ENCODE results near the gene TRIM44.
"Not testable (repeated sequence)": the region's sequence is repeated elsewhere in the genome, so short reads cannot be mapped to it uniquely, and the experiment has no call there.

The TRIM44 gene

GRCh38 chr11:35751664-35752061 is 89.1 kb downstream of the TRIM44 start:
- Mint-ChIP-seq H3K27me3 (ENCODE audit: low read depth) (no peaks in the 10 kb centered on the region), H3K4me1 (ENCODE audit: low read depth) (no peaks in the 10 kb centered on the region), H3K4me3 (no peak overlapping the region), H3K27ac (no peak overlapping the region), H3K9me3 (no peaks in the 10 kb centered on the region), H3K36me3 (ENCODE audit: low read depth) (no peaks in the 10 kb centered on the region)
- no peak for DNase-seq (ENCODE audit: low spot score)

- no peaks in the 10 kb centered on the region for H3K4me1 Mint-ChIP-seq (ENCODE audit: low read depth)
- no peak for DNase-seq (ENCODE audit: low spot score)
- H3K36me3 Mint-ChIP-seq (ENCODE audit: low read depth) = no peaks in the 10 kb centered on the region
- H3K9me3 Mint-ChIP-seq = peaks cover 1% of the 10 kb centered on the region
- no peak overlapping the region for H3K27ac Mint-ChIP-seq
- H3K4me3 Mint-ChIP-seq = no peak overlapping the region
- H3K27me3 Mint-ChIP-seq (ENCODE audit: low read depth) = no peaks in the 10 kb centered on the region
Measured at GRCh38 chr11:35752115-35752514, 89.5 kb downstream of the TRIM44 start.

GRCh38 chr11:35753573-35753972 is 91.0 kb downstream of the TRIM44 start:
- H3K27ac Mint-ChIP-seq; H3K36me3 Mint-ChIP-seq (ENCODE audit: low read depth); DNase-seq (ENCODE audit: low spot score); H3K27me3 Mint-ChIP-seq (ENCODE audit: low read depth); H3K4me3 Mint-ChIP-seq; H3K9me3 Mint-ChIP-seq; H3K4me1 Mint-ChIP-seq (ENCODE audit: low read depth): not testable (repeated sequence)

GRCh38 chr11:35759951-35760350 is 97.4 kb downstream of the TRIM44 start:
- not testable (repeated sequence) for H3K27me3 Mint-ChIP-seq (ENCODE audit: low read depth); DNase-seq (ENCODE audit: low spot score); H3K9me3 Mint-ChIP-seq; H3K4me3 Mint-ChIP-seq; H3K27ac Mint-ChIP-seq; H3K4me1 Mint-ChIP-seq (ENCODE audit: low read depth); H3K36me3 Mint-ChIP-seq (ENCODE audit: low read depth)

- Mint-ChIP-seq H3K9me3 (peaks cover 7% of the 10 kb centered on the region), H3K27ac (no peak overlapping the region), H3K36me3 (ENCODE audit: low read depth) (no peaks in the 10 kb centered on the region), H3K4me1 (ENCODE audit: low read depth) (no peaks in the 10 kb centered on the region), H3K4me3 (no peak overlapping the region), H3K27me3 (ENCODE audit: low read depth) (no peaks in the 10 kb centered on the region)
- DNase-seq (ENCODE audit: low spot score) = no peak
Measured at GRCh38 chr11:35761899-35762298, 99.3 kb downstream of the TRIM44 start.

- no peaks in the 10 kb centered on the region for H3K9me3 Mint-ChIP-seq
- H3K27me3 Mint-ChIP-seq (ENCODE audit: low read depth) = no peaks in the 10 kb centered on the region
- H3K4me1 Mint-ChIP-seq (ENCODE audit: low read depth) = no peaks in the 10 kb centered on the region
- no peak overlapping the region for H3K4me3 Mint-ChIP-seq
- no peaks in the 10 kb centered on the region for H3K36me3 Mint-ChIP-seq (ENCODE audit: low read depth)
- H3K27ac Mint-ChIP-seq = no peak overlapping the region
- DNase-seq (ENCODE audit: low spot score) = no peak
Measured at GRCh38 chr11:35763301-35763700, 100.7 kb downstream of the TRIM44 start.

- H3K4me1 Mint-ChIP-seq (ENCODE audit: low read depth) = no peaks in the 10 kb centered on the region
- no peak for DNase-seq (ENCODE audit: low spot score)
- H3K27me3 Mint-ChIP-seq (ENCODE audit: low read depth) = no peaks in the 10 kb centered on the region
- no peak overlapping the region for H3K4me3 Mint-ChIP-seq
- no peaks in the 10 kb centered on the region for H3K9me3 Mint-ChIP-seq
- H3K36me3 Mint-ChIP-seq (ENCODE audit: low read depth) = no peaks in the 10 kb centered on the region
- no peak overlapping the region for H3K27ac Mint-ChIP-seq
Measured at GRCh38 chr11:35763765-35764164, 101.2 kb downstream of the TRIM44 start.

- no peaks in the 10 kb centered on the region for H3K27me3 Mint-ChIP-seq (ENCODE audit: low read depth)
- no peak for DNase-seq (ENCODE audit: low spot score)
- no peaks in the 10 kb centered on the region for H3K4me1 Mint-ChIP-seq (ENCODE audit: low read depth)
- no peak overlapping the region for H3K27ac Mint-ChIP-seq
- no peaks in the 10 kb centered on the region for H3K36me3 Mint-ChIP-seq (ENCODE audit: low read depth)
- H3K9me3 Mint-ChIP-seq = no peaks in the 10 kb centered on the region
- H3K4me3 Mint-ChIP-seq = no peak overlapping the region
Measured at GRCh38 chr11:35764417-35764816, 101.8 kb downstream of the TRIM44 start.

GRCh38 chr11:35765211-35765610 is 102.6 kb downstream of the TRIM44 start:
- no peaks in the 10 kb centered on the region for H3K4me1 Mint-ChIP-seq (ENCODE audit: low read depth)
- H3K36me3 Mint-ChIP-seq (ENCODE audit: low read depth) = no peaks in the 10 kb centered on the region
- H3K4me3 Mint-ChIP-seq = no peak overlapping the region
- H3K9me3 Mint-ChIP-seq = no peaks in the 10 kb centered on the region
- H3K27me3 Mint-ChIP-seq (ENCODE audit: low read depth) = no peaks in the 10 kb centered on the region
- DNase-seq (ENCODE audit: low spot score) = no peak
- H3K27ac Mint-ChIP-seq = no peak overlapping the region

- Mint-ChIP-seq H3K4me1 (ENCODE audit: low read depth) (peaks cover 2% of the 10 kb centered on the region), H3K27me3 (ENCODE audit: low read depth) (no peaks in the 10 kb centered on the region), H3K9me3 (peaks cover 6% of the 10 kb centered on the region), H3K36me3 (ENCODE audit: low read depth) (peaks cover 1% of the 10 kb centered on the region), H3K27ac (no peak overlapping the region), H3K4me3 (no peak overlapping the region)
- DNase-seq (ENCODE audit: low spot score) = no peak
Measured at GRCh38 chr11:35766651-35767050, 104.1 kb downstream of the TRIM44 start.

GRCh38 chr11:35770425-35770824 is 107.8 kb downstream of the TRIM44 start:
- not testable (repeated sequence) for DNase-seq (ENCODE audit: low spot score); H3K36me3 Mint-ChIP-seq (ENCODE audit: low read depth); H3K4me3 Mint-ChIP-seq; H3K4me1 Mint-ChIP-seq (ENCODE audit: low read depth); H3K9me3 Mint-ChIP-seq; H3K27me3 Mint-ChIP-seq (ENCODE audit: low read depth); H3K27ac Mint-ChIP-seq

- Mint-ChIP-seq H3K27me3 (ENCODE audit: low read depth) (no peaks in the 10 kb centered on the region), H3K4me3 (no peak overlapping the region), H3K9me3 (peaks cover 14% of the 10 kb centered on the region), H3K27ac (no peak overlapping the region), H3K36me3 (ENCODE audit: low read depth) (peaks cover 1% of the 10 kb centered on the region), H3K4me1 (ENCODE audit: low read depth) (peaks cover 2% of the 10 kb centered on the region)
- DNase-seq (ENCODE audit: low spot score) = no peak
Measured at GRCh38 chr11:35771722-35772121, 109.1 kb downstream of the TRIM44 start.

- H3K36me3 Mint-ChIP-seq (ENCODE audit: low read depth); H3K27ac Mint-ChIP-seq; H3K27me3 Mint-ChIP-seq (ENCODE audit: low read depth); H3K4me3 Mint-ChIP-seq; H3K4me1 Mint-ChIP-seq (ENCODE audit: low read depth); DNase-seq (ENCODE audit: low spot score): not testable (repeated sequence)
- peaks cover 13% of the 10 kb centered on the region for H3K9me3 Mint-ChIP-seq
Measured at GRCh38 chr11:35777241-35777640, 114.7 kb downstream of the TRIM44 start.

- not testable (repeated sequence) for H3K36me3 Mint-ChIP-seq (ENCODE audit: low read depth); H3K4me3 Mint-ChIP-seq; H3K27ac Mint-ChIP-seq; H3K27me3 Mint-ChIP-seq (ENCODE audit: low read depth); DNase-seq (ENCODE audit: low spot score); H3K4me1 Mint-ChIP-seq (ENCODE audit: low read depth)
- peaks cover 13% of the 10 kb centered on the region for H3K9me3 Mint-ChIP-seq
Measured at GRCh38 chr11:35778943-35779342, 116.4 kb downstream of the TRIM44 start.

- no peak overlapping the region for H3K4me3 Mint-ChIP-seq
- DNase-seq (ENCODE audit: low spot score) = no peak
- peaks cover 6% of the 10 kb centered on the region for H3K4me1 Mint-ChIP-seq (ENCODE audit: low read depth)
- H3K9me3 Mint-ChIP-seq = peaks cover 13% of the 10 kb centered on the region
- no peaks in the 10 kb centered on the region for H3K27me3 Mint-ChIP-seq (ENCODE audit: low read depth)
- H3K27ac Mint-ChIP-seq = no peak overlapping the region
- H3K36me3 Mint-ChIP-seq (ENCODE audit: low read depth) = no peaks in the 10 kb centered on the region
Measured at GRCh38 chr11:35779409-35779808, 116.8 kb downstream of the TRIM44 start.

Data from T-helper 2 cell treated with Interferon-gamma antibody and Interleukin-4, amounts not matched to agents 5 μg/mL and 100 μg/mL, for 36 hours (primary cell).